HG02763 (cell line): ENCODE results near the gene SIRPG.
"Not testable (repeated sequence)": the region's sequence is repeated elsewhere in the genome, so short reads cannot be mapped to it uniquely, and the experiment has no call there.

Source experiments
- ATAC-seq: cut with Tn5 transposase; IDR thresholded peaks from one replicate; pipeline ENCODE4 v1.9.1; 2021; ENCODE audit warnings: mild to moderate bottlenecking, moderate library complexity; ENCODE audit not compliant: unreplicated experiment

Gene SIRPG

DNA sequence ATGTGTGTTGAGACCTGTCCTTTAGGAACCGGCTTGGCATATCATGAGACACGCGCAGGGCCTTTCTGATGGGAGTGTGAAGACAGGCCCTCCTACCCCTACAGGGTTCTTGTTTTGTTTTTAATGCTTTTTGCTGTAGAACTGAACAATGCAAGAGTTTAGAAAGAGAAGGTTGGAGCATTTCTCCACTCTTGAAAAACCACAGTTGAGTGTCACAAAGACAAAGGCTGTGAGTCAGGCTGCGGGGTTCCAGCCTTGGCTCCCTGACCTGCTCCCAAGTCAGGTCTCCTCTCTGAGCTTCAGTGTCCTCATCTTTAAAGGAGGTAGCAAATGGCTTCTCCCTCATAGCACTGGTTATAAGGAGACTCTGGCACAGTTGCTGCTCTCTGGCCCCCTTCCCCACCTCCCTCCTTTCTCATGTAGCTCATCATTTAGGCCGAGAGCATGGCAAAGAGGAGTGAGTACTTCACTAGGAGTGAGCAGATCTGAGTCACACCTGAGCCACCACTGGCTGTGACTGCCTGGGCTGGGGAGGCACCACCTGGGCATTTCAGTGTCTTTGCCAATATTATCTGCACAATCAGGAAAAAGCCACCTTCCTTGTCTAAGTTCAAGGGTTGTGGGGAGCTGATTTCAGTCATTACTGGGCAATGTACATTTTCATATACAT, 48.8 kb downstream of the SIRPG start:
- ATAC-seq = not testable (repeated sequence)

DNA sequence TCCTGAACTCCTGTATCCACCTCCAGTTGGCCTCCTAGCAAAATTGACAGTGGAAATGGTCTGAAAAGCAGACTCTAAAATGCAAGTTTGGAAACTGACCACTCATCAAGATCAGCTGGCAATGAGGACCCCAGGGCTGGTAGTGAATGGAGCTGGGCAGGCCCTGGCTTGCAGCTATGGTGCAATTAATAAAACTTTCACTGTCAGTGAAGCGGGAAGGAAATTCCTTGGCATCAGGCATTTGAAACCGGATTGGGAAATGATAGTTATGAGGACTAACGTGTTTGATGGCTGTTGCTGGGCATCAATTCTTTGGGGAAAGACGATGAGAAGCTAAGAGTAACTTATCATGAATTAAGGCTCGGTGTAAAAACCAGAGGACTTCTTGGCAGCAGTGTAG, 56.8 kb downstream of the SIRPG start:
- no peak for ATAC-seq

DNA sequence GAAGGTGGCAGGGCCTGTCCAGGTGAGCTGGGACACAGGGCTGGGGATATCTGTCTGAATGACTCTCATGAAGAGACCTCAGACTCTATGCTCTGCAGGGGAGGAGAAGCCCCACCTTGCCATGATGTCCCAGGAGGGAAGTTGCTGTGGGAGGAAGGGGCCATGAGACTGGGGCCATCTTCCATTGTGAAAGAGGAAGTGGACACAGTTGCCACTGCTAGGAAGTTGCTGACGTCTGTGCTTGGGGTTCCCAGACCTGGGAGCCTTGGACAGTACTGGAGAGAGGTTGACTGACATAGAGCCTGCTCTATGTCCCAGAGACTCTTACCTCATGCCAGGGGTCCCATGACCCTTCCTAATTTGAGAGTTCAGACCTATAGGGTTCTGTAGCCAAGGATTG, 62.2 kb downstream of the SIRPG start:
- ATAC-seq = no peak

DNA sequence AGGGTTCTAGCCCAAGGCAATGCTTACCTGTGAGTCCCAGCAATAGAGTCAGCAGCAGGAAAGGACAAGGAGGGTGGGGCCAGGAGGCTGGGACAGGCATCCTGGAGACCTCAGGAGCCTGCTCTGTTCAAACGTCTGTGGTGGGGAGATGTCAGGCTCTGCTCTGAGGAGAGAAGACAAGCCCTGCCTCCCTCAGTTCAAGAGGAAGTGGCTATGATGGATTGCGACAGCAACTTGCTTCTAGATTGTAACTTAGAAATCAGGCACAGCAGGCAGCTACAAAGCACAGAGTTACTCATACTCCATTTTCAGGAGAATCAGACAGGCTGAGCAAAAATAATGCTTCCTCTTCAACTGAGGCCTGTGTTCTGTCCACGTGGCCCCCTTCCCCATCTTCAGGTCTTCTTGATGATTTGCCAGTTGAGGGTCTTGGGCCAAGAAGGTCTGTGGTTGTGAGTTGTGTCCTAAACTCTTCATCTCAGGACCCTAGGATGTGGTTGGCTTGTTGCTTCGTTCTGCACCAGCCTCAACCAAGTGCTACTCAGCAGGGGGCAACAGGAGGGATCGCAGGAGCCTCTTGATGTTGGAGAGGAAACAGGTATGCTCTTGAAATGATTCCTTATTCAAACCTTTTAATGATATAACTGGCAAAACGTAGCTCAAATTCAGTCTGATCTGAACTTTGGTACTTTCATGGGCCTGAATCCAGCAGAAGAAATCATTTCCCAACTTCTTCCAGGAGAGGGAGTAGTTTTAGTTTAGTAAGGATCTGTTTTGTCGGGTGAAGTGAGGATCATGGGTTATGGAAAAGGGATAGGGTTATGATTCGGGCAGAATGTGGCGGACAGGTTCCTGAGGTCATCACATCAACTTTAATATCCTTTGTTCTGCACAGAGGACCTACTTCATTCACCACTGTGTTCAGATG, 68.8 kb downstream of the SIRPG start:
- no peak for ATAC-seq

DNA sequence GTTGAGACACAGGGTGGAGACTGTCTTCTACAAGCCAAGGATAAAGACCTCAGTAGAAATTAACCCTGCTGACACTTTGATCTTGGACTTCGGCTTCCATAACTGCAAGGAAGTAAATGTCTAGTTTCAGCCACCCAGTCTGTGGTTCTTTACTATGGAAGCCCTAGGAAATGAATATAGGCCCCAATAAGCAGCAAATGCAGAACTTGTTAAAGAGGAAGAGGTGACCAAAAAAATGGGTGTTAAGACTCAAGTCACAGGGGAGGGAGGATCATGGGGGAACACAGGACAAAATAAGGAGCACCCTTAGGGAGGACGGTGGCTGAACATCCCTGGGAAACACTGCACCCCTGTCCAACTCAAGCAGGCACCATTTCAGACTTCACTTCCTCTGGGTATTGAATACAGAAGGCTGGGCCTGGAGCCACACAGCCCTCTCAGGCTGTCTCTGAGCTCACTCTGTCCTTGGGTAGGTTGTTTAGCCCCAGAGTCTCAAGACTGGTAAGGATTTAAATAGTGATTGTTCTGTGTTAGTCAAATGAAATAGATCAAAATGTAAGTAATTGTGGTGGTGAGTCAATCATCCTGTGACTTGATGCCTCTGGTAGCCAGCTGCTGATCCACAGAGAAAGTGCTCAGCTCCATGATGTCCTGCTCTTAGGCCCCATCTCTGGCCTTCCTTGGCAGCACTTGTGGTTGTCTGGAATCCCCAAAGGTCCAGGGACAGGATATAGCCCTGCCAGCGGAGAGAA, 69.6 kb downstream of the SIRPG start:
- no peak for ATAC-seq

DNA sequence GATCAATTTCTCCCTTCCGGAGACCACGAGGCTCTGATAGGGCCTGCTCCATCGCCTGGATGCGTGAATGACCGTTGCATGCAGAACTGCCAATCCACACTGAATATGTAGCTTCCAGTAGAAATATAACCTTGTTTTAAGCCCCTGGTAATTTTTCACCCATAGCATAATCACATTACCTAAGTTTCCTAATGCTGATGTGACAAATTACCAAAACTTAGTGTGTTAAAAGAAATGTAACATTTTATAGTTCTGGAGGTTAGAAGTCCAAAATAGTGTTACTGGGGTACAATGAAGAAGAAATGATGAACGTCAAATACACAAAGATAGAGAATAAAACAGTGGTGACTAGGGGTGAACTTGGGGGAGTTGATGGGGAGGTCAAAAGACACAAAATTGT, 78.1 kb downstream of the SIRPG start:
- no peak for ATAC-seq
